Renal cortex interstitium (tissue), 15 donors: ENCODE data around the gene MFAP3. TPM values are rescaled to one million over a fixed set of nuclear protein-coding genes. Genes with fewer than 3 reads are reported as not detected.
"Not testable (repeated sequence)": the region's sequence is repeated elsewhere in the genome, so short reads cannot be mapped to it uniquely, and the experiment has no call there.

ENCODE experiments used
- DNase-seq, 11 donors: peaks; one replicate each; pipeline ENCODE4 v3.0.0-alpha.2; 2013; ENCODE audit warnings: low read depth in 9 of 11, low spot score in 4 of 11; ENCODE audit errors: extremely low read depth in 1 of 11
- long read RNA-seq, 16 experiments: transcript quantifications; one replicate each; lab custom pipeline, GENCODE V29; 2026
- polyA plus RNA-seq, 3 donors: library from polyadenylated mRNA; unstranded; fragments of 120-200 nt; gene quantifications; one replicate each; pipeline ENCODE4 v1.2.1, GENCODE V29; 2013; ENCODE audit not compliant: insufficient read length in 3 of 3

MFAP3 gene
- polyA plus RNA-seq, result 10 to 100 TPM; 39.9 to 50.9 (median 49.8) TPM
- long read RNA-seq, donor 1, partial matches to known transcripts, result 0 of 2 reads
- long read RNA-seq, donor 1, other reads (novel, unspliced or antisense), result 0 of 2 reads
- long read RNA-seq, donor 2, transcript MFAP3-212 (3 exons, 643 nt), result major isoform, 5 of 6 reads
- long read RNA-seq, donor 2, partial matches to known transcripts, result 0 of 6 reads
- long read RNA-seq, donor 2, other reads (novel, unspliced or antisense), result 0 of 6 reads
- long read RNA-seq, donor 3, transcript MFAP3-212 (3 exons, 643 nt), result major isoform, 7 of 11 reads
- long read RNA-seq, donor 3, partial matches to known transcripts, result 0 of 11 reads
- long read RNA-seq, donor 3, other reads (novel, unspliced or antisense), result 0 of 11 reads
- long read RNA-seq, donor 4, transcript MFAP3-212 (3 exons, 643 nt), result major isoform, 7 of 7 reads
- long read RNA-seq, donor 4, partial matches to known transcripts, result 0 of 7 reads
- long read RNA-seq, donor 4, other reads (novel, unspliced or antisense), result 0 of 7 reads
- long read RNA-seq, donor 5, result 0 reads
- long read RNA-seq, donor 6, partial matches to known transcripts, result 0 of 4 reads
- long read RNA-seq, donor 6, other reads (novel, unspliced or antisense), result 0 of 4 reads
- long read RNA-seq, donor 7, partial matches to known transcripts, result 0 of 3 reads
- long read RNA-seq, donor 7, other reads (novel, unspliced or antisense), result 0 of 3 reads
- long read RNA-seq, donor 8, result 0 reads
- long read RNA-seq, donor 9, partial matches to known transcripts, result 0 of 2 reads
- long read RNA-seq, donor 9, other reads (novel, unspliced or antisense), result 0 of 2 reads
- long read RNA-seq, donor 10, transcript MFAP3-212 (3 exons, 643 nt), result major isoform, 7 of 7 reads
- long read RNA-seq, donor 10, partial matches to known transcripts, result 0 of 7 reads
- long read RNA-seq, donor 10, other reads (novel, unspliced or antisense), result 0 of 7 reads
- long read RNA-seq, donor 11, partial matches to known transcripts, result 0 of 4 reads
- long read RNA-seq, donor 11, other reads (novel, unspliced or antisense), result 0 of 4 reads
- long read RNA-seq, donor 12, partial matches to known transcripts, result 0 of 1 reads
- long read RNA-seq, donor 12, other reads (novel, unspliced or antisense), result 0 of 1 reads
- long read RNA-seq, donor 13, result 0 reads
- long read RNA-seq, donor 14, partial matches to known transcripts, result 0 of 2 reads
- long read RNA-seq, donor 14, other reads (novel, unspliced or antisense), result 0 of 2 reads
- long read RNA-seq, donor 15, partial matches to known transcripts, result 0 of 2 reads
- long read RNA-seq, donor 15, other reads (novel, unspliced or antisense), result 0 of 2 reads
- long read RNA-seq, donor 16, transcript MFAP3-212 (3 exons, 643 nt), result major isoform, 8 of 22 reads
- long read RNA-seq, donor 16, partial matches to known transcripts, result 13 of 22 reads
- long read RNA-seq, donor 16, other reads (novel, unspliced or antisense), result 0 of 22 reads

GRCh38 chr5:154038707-154039457 is at the start of gene MFAP3, which contains the start of gene FAM114A2:
Gene MFAP3, plus strand, starts transcription at chr5:154038967. Its CDS starts 10,756 bp downstream, at chr5:154049723.
Gene FAM114A2, minus strand, starts transcription at chr5:154038910. Its CDS starts 3,957 bp downstream, at chr5:154034953.
- peak; percentile 63 to 86 (median 75) for DNase-seq

GRCh38 chr5:153991168-153991567 is 47.6 kb upstream of the MFAP3 start:
- no peak for DNase-seq

DNA sequence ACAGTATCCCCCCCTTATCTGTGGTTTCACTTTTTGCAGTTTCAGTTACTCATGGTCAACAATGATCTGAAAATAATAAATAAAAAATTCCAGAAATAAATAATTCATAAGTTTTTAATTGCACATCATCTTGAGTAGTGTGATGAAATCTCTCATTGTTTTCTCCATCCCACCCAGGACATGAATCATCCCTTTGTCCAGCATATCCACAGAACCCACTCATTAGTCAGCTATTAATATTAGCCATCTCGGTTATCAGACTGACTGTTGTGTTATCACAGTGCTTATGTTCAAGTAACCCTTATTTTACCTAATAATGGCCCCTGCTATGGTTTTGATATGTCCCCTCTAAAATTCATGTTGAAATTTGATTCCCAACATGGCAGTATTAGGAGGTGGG is 40.8 kb upstream of the MFAP3 start:
- no peak for DNase-seq

- DNase-seq, result no peak
Measured at GRCh38 chr5:153998768-153999167, 40.0 kb upstream of the MFAP3 start.

DNA sequence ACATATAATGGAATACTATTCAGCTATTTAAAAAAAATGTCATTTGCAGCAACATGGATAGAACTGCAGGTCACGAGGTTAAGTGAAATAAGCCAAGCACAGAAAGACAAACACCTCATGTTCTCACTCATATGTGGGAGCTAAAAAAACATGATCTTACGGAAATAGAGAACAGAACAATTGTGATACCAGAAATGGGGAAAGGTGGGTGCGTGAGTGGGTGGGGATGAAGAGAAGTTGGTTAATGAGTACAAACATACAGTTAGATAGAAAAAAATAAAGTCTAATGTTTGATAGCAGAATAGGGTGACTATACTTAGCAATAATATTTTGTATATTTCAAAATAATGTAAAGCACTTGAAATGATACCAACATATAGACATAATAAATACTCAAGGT is 38.8 kb upstream of the MFAP3 start:
- DNase-seq, result no peak

DNA sequence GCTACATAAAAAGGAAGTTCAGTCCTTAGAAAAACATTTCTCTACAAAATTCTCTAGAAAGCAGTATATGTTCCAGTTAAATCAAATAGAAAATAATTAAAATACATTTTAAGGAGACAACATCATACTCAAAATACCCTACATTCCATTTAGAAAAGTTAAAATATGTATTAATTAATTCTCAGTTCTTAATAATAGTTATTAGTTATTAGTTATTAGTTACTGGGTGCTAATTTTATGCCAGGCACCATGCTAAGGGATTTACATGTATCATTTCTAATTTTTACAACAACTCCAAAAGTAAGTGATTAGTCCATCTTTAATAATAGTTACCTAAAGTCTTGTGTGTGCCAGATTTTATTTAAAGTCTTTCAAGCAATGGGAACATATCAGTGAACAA is 38.1 kb upstream of the MFAP3 start:
- no peak for DNase-seq

- DNase-seq, result peak; percentile 15 to 54 (median 28)
Measured at GRCh38 chr5:154002093-154002492, 36.7 kb upstream of the MFAP3 start.

DNA sequence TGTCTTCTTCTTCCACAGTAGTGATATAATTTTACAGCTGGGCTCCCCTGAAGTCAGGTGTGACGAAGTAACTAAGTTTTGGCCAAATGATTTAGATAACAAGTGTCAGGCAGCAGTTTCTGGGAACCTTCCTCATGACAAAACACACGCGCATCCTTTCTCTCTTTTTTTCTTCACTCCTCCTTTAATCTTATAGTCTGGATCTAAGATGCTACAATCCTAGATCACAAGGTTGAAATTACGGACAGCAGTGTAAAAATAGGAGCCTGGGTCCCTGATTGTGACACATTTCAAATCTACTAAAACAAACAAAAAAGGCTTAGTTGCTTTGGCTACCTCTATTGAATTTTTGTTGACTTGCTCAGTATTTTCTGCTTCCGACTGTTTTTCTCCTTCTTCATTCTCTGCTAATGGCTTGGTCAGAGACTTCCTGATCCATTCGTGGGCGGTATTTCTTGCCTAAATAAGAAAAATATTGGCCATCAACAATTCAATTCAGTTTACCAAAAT is 36.2 kb upstream of the MFAP3 start:
- no peak for DNase-seq

- no peak for DNase-seq
Measured at GRCh38 chr5:154005648-154006047, 33.1 kb upstream of the MFAP3 start.

GRCh38 chr5:154010660-154011059 is 28.1 kb upstream of the MFAP3 start:
- DNase-seq, result no peak

GRCh38 chr5:154015071-154015693 is 23.6 kb upstream of the MFAP3 start:
- DNase-seq, result no peak

- not testable (repeated sequence) for DNase-seq
Measured at GRCh38 chr5:154018919-154019318, 19.8 kb upstream of the MFAP3 start.

- DNase-seq, result no peak
Measured at GRCh38 chr5:154025951-154026350, 12.8 kb upstream of the MFAP3 start.

DNA sequence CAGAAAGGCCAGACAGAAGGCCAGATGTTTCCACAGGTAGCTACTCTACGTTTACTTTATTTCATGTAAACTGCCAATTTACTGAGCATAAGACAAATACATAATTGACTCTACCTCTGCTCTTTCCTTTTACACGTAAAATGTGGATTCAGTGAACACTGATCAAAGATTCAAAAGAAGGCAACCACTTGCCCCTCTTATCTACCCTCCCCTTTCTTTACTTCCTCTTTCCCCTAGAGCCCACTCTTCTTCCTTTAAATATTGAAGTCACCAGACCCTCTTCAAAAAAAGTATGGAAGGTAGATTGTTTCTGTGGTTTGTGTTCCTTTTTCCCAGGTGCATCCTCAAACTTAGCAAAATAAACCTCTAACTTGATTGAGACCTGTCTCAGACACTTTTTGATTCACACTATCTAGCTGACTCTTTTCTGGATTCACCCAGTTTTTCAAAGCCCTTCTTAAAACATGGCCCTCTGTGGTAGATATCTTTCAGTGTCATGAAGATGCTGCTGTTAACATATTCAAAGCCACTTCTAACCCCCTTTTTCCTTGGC is 6.8 kb upstream of the MFAP3 start:
- no peak for DNase-seq

- no peak for DNase-seq
Measured at GRCh38 chr5:154034944-154035343, 3.8 kb upstream of the MFAP3 start.

GRCh38 chr5:154038261-154038706 is 483 bp upstream of the MFAP3 start:
- DNase-seq, result peak in 6 of 11 donors; percentile 1 to 33 (median 24)

DNA sequence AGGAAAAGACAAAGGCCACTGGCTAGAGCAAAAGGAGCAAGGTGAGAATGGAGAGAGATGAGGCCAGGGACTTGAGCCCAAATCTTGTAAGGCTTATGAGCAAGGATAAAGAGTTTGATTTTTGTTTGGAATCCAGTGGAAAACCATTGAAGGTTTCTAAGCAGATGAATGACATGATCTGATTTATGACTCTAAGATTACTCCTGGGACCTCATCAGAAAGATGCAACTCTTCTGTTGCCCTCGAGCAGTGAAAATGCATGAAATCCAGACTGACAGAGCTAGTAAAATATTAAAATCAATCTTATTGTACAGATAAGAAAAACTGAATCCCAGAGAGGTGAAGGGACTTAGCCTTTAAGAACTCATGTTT is 677 bp downstream of the MFAP3 start:
- no peak for DNase-seq
